SW480 (cell line): ENCODE results near the gene ABCB4.
"Not testable (repeated sequence)": the region's sequence is repeated elsewhere in the genome, so short reads cannot be mapped to it uniquely, and the experiment has no call there.

ENCODE experiments used
- DNase-seq: peaks from one replicate; pipeline ENCODE4 v3.0.0-alpha.2; 2016; ENCODE audit warnings: low spot score

Gene ABCB4

GRCh38 chr7:87476179-87476557 lies 688 bp upstream of the ABCB4 start:
- no peak for DNase-seq

DNA sequence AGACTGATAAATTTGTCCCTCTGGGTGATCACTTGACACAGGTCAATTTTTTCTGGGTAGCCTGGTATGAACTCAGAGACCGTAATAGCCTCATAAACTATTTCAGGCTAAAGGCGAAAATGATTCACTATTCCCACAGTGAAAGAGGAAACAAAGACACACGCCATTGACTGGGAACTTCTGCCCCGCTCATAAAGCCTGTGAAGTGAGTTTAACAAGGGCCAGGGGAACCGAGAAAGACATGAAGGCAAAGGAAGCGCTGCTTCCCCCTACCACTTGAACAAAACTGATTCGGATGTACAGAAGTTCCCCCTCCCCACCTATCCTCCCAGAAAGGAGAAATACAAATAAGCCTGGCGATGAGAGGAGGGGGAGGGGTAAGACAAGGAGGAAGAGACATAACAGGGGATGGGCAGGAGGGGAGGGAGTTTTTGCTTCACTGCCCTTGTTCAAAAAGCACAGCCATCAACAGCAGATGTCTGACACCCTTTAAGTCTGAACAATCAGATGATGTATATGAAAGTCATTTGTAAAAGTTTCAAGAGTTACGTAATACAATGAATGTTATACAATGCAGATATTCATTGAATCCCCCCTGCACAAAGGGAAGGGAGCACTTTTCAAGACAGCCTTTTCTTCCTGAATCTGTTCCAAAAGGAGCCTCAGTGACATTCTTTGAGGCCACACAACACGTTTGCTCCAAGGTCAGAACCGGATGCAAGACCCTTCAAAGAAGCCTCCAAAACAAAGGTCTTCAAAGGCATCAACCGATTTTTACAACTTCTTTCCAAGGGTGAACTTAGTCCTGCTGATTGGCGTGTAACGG lies 734 bp downstream of the ABCB4 start:
- DNase-seq, result peak; percentile 76

GRCh38 chr7:87473986-87474385 lies 1.5 kb downstream of the ABCB4 start:
- DNase-seq, result no peak

GRCh38 chr7:87473192-87473591 lies 2.3 kb downstream of the ABCB4 start:
- no peak for DNase-seq

- DNase-seq, result no peak
These were observed 4.0 kb downstream of the ABCB4 start for GRCh38 chr7:87471473-87471872.

- not testable (repeated sequence) for DNase-seq
These were observed 6.3 kb downstream of the ABCB4 start for GRCh38 chr7:87469204-87469603.

DNA sequence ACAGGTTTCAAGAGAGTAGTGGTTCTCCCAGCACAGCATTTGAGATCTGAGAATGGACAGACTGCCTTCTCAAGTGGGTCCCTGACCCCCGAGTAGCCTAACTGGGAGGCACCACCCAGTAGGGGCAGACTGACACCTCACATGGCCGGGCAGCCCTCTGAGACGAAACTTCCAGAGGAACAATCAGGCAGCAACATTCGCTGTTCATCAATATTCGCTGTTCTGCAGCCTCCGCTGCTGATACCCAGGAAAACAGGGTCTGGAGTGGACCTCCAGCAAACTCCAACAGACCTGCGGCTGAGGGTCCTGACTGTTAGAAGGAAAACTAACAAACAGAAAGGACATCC lies 10.0 kb downstream of the ABCB4 start:
- DNase-seq, result not testable (repeated sequence)

DNA sequence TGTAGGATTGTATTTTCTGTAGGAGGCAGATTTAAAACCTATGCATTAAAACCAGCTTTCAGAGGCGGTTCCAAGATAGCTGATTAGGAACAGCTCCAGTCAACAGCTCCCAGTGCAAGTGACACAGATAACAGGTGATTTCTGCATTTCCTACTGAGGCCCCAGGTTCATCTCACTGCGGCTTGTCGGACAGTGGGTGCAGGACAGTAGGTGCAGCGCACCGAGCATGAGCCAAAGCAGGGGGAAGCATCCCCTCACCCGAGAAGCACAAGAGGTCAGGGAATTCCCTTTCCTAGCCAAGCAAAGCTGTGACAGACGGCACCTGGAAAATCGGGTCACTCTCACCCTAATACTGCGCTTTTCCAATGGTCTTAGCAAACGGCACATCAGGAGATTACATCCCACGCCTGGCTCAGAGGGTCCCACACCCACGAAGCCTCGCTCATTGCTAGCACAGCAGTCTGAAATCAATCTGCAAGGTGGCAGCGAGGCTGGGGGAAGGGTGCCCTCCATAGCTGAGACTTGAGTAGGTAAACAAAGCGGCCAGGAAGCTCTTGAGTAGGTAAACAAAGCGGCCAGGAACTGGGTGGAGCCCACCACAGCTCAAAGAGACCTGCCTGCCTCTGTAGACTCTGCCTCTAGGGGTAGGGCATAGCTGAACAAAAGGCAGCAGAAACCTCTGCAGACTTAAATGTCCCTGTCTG lies 10.5 kb downstream of the ABCB4 start:
- not testable (repeated sequence) for DNase-seq

DNA sequence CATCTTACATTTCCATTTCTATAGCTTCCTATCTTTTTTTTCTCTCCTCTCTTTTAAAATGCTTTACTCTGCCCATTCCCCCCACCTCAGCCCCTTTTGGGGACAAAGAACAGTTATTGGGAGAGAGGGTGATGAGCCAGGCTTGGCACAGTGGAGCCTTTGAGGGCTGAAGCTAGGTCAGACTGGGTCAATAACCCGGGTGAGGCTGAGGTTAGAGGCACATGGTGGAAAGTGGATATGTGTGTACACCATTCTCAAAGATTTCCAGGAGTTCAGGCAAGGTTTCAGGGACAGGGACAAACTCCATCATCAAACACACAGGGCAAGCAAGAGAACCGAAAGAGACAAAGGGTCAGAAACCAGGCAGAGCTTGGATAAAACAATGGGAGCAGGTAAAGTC lies 11.5 kb downstream of the ABCB4 start:
- no peak for DNase-seq

DNA sequence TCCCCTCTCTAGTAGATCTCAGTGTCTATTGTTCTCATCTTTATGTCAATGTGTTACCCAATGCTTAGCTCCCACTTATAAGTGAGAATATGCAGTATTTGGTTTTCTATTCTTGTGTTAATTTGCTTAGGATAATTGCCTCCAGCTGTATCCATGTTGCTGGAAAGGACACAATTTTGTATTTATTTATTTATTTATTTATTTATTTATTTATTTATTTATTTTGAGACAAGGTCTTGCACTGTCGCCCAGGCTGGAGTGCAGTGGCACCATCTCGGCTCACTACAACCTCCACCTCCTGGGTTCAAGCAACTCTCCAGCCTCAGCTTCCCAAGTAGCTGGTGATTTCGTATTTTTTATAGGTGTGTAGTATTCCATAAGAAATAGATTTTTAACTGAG lies 15.0 kb downstream of the ABCB4 start:
- not testable (repeated sequence) for DNase-seq

- no peak for DNase-seq
These were observed 15.5 kb downstream of the ABCB4 start for GRCh38 chr7:87459941-87460340.

- DNase-seq, result no peak
These were observed 17.3 kb downstream of the ABCB4 start for GRCh38 chr7:87458148-87458547.

DNA sequence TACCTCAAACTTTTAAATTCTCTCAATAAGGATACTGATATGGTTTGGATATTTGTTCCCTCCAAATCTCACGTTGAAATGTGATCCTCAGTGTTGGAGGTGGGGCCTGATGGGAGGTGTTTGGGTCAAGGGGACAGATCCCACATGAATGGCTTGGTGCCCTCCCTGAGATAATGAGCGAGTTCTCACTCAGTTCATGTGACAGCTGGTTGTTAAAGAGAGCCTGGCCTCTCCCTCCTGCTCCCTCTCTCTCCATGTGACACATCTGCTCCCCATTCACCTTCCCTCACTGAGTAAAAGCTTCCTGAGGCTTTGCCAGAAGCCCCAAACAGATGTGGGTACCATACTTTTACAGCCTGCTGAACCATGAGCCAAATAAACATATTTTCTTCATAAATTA lies 19.2 kb downstream of the ABCB4 start:
- DNase-seq, result no peak

DNA sequence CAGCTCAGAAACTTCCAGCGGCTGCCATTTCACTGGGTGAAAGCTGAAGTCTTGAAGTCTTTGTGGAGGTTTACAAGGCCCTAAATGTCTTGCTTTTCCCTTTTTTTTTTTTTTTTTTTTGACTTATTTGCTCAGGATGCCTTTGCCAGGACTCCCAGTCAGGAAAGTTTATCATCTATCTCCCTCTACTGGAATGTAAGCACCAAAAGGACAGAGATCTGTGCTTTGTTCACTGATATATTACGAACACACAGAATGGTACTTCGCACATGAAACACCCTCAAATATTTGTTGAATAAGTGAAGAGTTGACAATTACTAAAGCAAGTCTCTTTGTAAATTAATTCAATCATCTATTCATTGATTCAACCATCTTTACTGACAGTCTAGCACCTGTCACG lies 23.2 kb downstream of the ABCB4 start:
- no peak for DNase-seq

- no peak for DNase-seq
These were observed 24.3 kb downstream of the ABCB4 start for GRCh38 chr7:87451187-87451586.

DNA sequence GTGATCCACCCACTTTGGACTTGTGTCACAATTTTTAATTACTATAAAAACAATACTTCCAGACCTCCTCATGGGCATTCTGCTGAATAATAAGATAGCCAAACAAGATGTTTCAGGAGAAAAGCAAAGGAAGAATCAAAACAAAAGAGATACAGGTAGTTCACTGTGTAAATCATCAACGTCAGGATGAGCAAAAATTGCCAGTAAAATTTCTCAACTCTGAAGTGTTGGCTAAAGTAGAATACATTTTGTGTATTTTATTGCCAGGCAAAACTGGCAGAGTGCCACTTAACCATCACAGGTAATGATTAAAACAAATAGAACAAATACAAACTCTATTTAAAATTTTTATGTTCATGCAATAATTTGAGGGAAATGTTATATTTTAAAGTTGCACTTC lies 24.8 kb downstream of the ABCB4 start:
- no peak for DNase-seq

- peak; percentile 86 for DNase-seq
These were observed 27.1 kb downstream of the ABCB4 start for GRCh38 chr7:87448388-87448787.

- no peak for DNase-seq
These were observed 28.3 kb downstream of the ABCB4 start for GRCh38 chr7:87447116-87447635.

DNA sequence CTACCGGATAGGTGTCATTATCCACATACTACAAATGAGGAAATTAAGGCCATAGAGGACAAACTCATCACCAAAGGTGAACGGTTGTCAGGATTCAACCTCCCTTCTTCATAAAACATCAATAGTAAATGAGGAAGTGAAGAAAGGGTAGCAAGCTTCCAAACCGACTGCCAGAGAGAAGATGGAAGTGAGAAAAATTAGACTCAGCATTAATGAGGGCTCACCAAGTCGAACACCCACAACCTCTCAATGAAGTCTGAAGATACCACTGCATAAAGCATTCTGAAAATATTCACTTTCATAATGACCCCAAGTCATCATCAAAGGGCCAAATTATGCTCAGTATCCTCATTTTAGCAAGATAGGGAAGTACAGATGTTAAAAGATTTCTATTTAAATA lies 29.6 kb downstream of the ABCB4 start:
- no peak for DNase-seq

DNA sequence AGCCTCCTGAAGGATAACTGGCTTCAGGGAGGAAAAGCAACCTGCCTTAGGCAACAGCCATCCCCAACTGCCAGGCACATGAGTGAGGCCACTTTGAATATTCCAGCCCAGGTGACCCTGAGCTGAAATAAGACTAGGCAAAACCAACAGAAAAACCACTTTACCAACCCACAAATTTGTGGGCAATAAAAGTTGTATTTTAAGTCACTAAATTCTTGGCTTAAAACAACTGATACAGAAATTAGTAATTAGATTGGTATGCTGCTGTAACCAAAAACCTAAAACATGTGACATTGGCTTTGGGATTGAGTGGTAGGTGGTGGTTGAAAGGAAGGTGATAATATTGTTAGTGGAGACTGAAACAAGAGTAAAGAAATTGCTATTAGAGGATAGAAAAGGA lies 39.9 kb downstream of the ABCB4 start:
- DNase-seq, result peak; percentile 80

DNA sequence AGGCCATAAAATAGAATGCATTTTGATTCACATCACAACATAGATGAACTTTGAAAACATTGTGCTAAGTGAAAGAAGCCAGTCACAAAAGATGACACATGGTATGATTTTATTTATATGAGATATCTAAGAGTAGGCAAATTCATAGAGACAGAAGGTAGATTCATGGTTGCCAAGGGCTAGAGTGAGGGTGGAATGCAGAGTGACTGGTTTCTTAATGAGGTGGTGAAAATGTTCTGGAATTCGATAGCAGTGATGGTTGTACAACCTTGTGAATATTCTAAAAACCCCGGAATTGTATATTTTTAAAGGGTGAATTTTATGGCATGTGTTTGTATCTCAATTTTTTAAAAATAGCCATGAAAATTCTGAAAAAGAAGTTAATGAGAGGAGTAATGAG lies 42.9 kb downstream of the ABCB4 start:
- DNase-seq, result no peak

- DNase-seq, result no peak
These were observed 48.2 kb downstream of the ABCB4 start for GRCh38 chr7:87427288-87427687.

DNA sequence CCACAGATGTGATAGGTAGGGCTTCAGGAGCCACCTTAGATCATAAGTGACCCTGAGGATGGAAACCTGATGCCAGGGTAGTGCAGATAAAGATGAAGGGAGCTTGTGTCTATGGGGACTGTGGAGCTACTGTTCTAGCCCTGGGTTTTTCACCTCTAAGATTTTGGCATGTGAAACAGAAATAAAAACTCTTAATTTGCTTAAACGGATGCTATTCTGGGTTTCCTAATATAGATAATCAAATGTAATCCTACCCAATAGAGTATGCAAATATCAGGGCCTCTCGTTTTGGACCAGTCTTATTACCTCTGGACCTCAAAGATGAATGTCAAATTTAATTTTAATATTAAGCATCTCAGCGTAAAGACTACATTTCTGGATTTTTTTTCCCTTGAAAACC lies 49.3 kb downstream of the ABCB4 start:
- DNase-seq, result no peak

DNA sequence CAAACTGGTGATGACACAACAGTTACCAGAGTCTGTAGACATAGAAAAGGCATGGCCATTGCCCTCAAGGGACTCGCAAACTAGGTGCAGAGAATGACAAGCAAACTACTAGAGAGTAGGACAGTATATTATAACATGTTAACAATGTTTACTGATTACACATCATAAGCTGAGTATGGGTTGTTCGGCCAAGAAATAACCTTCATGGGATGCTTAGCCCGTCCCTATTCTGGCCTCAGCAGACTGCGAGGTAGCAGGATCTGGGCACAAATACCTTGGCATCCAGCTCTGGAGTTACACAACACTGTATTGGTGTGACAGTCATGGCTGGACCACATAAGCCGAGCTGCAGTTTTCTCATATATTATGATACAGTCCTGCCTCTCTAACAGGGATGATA lies 51.4 kb downstream of the ABCB4 start:
- DNase-seq, result no peak
